Activated CD8-positive, alpha-beta memory T cell treated with anti-CD3 and anti-CD28 coated beads for 4 hours (primary cell): Measurements from ENCODE around the gene EPN3.

ENCODE experiments used
- DNase-seq, 2 donors: peaks; one replicate each; pipeline ENCODE4 v3.0.0-alpha.2; 2020; ENCODE audit warnings: low read depth in 2 of 2

EPN3 gene

DNA sequence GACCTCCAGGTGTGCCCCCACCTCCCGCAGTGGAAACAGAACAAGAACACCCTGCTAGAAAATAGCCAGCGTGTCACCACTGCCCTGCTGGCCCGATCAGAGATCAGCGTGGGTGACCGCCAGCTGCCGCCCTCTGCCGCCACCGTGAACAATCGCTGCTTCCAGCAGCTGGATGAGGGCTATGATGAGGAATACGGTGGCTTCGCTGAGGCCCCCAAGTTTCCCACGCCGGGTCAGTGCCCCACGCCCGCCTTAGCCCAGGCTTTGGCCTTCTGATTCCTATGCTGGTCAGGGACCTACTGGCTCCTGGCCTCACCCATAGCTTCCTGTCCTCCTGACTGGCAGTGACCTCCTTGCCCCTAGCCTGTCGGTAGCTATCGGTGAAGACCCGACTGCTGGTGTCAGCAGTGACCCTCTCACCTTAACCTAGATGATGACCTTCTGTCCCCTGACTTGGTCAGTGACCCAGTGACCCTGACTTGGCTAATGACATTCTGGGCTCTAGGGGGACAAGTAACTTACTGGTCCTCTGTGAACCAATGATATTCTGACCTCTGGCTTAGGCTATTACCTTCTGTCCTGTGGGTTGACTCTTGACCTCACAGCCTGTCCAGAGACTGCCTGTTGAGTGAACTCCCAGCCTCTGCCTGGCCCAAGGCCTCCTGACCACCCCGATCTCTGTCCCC, 16.9 kb downstream of the EPN3 start:
- no peak for DNase-seq

DNA sequence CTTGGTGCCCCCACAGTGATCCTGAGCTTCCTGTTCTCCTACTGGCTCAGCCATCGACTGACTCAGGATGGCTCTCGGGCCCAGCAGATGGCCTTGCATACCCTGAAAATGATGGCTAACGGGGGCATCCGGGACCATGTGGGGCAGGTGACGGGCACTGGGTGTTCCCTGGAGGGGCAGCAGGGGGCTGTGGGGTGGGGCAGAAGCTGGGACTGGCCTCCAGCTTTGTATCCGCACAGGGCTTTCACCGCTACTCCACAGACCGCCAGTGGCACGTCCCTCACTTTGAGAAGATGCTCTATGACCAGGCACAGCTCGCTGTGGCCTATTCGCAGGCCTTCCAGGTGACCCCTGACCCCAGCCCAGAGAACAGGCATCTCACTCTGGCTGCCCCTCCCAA, 17.4 kb downstream of the EPN3 start:
- no peak for DNase-seq

DNA sequence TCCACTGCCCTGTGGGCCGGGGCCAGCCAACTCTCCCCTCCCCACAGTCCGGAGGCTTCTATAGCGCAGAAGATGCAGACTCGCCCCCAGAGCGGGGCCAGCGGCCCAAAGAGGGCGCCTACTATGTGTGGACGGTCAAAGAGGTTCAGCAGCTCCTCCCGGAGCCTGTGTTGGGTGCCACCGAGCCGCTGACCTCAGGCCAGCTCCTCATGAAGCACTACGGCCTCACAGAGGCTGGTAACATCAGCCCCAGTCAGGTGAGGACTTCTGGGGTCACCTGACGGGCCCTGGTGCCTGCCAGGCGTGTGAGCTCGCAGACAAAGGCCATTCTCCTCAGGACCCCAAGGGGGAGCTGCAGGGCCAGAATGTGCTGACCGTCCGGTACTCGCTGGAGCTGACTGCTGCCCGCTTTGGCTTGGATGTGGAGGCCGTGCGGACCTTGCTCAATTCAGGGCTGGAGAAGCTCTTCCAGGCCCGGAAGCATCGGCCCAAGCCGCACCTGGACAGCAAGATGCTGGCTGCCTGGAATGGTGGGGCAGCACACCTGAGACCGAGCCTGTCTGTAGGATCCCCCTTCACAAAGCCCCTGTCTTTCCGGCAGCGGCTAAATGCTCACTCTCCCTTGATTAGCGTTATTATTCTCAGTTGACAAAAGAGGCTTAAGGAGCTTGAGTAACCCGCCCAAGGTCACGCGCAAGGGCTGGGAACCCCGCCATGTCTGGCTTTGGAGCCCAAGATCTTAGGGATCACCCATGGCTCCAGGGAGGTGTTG, 18.3 kb downstream of the EPN3 start:
- DNase-seq, result no peak

DNA sequence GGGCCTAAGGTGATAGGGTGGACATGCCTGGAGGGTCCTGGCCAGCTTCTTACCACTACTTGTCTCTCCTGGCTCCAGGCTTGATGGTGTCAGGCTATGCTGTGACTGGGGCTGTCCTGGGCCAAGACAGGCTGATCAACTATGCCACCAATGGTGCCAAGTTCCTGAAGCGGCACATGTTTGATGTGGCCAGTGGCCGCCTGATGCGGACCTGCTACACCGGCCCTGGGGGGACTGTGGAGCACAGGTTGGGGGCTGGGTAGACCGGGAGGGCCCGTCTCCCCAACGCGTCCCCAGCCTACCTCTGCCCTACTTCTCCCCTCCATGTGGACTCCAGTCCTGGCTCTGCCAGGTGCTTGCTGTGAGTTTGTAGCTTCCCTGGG, 18.9 kb downstream of the EPN3 start:
- no peak for DNase-seq

DNA sequence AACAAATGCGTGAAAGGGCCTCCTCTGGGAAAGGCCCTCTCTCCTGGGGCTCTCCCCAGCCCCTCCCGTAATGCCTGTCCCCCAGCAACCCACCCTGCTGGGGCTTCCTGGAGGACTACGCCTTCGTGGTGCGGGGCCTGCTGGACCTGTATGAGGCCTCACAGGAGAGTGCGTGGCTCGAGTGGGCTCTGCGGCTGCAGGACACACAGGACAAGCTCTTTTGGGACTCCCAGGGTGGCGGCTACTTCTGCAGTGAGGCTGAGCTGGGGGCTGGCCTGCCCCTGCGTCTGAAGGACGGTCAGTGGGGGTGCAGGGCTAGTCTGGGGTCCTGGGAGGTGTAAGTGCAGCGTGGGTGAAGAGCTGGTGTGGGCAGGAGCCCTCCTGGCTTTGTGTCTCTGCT, 19.3 kb downstream of the EPN3 start:
- DNase-seq, result no peak

DNA sequence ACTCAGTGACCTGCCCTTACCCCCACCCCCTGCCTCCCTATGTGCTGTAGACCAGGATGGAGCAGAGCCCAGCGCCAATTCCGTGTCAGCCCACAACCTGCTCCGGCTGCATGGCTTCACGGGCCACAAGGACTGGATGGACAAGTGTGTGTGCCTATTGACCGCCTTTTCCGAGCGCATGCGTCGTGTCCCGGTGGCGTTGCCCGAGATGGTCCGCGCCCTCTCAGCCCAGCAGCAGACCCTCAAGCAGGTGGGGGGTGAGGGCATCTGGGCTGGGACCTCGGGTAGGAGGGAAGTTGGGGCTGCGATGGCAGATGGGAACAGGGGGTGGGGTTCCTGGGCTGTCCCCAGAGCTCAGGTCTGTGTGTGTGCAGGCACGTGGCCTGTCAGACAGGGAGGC, 21.7 kb downstream of the EPN3 start:
- DNase-seq, result no peak

DNA sequence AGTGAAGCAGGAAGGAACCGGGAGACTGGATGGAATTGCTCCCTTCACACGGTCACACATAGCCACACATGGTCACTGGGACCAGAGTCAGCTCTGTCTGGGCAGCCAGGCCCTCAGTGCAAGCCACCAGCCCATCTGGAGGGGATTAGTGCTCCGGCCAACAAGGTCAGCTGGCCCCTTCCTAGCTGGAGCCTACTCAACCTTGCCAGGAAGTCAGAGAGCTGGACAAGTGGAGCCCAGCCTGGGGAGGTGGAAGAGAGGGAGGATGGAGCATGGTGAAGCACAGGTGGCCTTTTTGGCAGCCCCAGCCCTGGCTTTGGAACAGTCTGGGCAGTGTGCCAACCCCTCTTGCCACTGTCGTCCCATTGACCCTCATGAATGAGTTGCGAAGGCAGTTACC, 24.3 kb downstream of the EPN3 start:
- DNase-seq, result no peak

DNA sequence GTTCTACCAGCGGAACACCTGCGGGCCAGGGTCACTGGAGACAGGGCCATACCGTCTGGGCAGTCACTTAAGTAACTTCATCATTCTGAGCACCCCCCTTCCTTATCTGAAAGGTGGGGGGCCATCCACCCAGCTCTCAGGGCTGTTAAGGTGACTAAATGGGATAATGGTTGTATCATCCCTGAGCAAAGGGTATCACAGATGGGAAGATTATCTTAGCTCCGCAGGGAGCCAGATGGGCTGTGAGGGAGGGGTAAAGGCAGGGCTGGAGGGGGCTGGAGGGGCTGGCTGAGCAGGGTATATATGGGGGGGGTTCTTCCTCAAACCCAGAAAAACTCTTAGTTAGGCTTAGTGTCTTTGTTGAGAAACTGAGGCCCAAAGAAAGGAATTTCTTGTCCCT, 25.1 kb downstream of the EPN3 start:
- DNase-seq, result no peak

DNA sequence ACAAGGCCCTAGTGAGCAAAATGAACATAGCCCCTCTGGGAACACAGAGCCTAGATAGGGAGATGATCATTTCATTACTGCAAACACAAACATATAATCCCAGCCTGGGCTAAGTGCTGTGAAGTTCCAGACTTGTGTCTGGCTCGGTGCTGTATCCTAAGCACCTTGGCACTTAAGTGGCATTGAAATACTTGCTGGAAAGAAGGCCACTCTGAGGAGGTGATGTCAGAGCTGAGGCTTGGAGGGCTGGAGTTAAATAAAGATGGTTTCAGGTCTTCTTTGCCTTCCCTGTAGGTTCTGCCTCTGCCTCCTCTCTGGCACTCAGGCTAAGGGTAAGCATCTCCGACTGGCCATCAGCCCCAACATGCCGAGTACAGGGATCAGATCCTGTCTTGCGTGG, 25.6 kb downstream of the EPN3 start:
- DNase-seq, result no peak

DNA sequence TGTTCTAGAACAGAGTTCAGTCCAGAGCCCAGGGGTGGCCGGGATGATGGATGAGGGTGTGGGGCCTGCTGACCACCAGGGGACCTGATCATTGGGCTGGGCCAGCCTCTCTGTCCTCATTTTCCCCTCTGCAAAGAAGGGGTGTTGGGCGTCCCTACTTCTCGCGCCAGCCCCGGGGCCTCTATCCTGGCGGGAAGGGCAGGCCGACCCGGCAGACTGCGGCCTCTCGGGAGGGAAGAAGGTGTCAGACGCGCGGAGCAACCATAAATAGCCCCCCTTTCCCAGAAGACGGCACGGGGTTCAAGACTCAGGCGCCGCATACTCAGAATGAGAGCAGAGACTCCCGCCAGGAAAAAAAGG, 26.0 kb downstream of the EPN3 start:
- no peak for DNase-seq

DNA sequence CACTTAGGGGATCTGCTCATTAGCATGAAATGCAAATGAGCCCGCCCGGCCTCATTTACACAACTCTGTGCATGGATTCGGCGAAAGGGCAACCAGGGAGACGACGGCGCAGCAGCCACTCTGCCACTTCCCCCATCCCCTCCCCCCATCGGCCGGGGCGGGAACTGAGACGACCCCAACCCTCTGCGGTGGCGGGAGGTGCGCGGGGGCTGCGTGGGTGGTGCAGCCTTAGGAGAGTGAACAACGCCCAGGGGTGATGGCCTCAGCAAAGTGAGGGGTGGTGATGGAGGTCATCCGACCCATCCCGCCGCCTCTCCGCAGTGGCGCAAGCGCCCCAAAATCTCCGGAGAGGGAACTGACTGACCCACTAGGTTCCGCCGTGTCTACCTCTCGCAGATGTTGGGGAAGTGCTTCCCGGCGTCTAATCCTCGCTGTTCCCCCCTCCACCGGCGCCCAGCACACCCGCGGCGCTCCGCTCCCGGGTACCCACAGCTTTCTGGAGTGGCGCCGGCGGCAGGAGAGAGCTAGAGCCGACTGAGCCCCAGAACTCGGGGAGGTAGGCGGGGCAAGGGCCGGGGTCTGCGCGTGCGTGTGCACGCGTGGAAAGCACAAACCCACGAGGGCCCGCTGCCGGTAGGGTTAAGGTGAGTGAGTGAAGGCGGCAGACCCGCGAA, 26.5 kb downstream of the EPN3 start:
- DNase-seq, result no peak

DNA sequence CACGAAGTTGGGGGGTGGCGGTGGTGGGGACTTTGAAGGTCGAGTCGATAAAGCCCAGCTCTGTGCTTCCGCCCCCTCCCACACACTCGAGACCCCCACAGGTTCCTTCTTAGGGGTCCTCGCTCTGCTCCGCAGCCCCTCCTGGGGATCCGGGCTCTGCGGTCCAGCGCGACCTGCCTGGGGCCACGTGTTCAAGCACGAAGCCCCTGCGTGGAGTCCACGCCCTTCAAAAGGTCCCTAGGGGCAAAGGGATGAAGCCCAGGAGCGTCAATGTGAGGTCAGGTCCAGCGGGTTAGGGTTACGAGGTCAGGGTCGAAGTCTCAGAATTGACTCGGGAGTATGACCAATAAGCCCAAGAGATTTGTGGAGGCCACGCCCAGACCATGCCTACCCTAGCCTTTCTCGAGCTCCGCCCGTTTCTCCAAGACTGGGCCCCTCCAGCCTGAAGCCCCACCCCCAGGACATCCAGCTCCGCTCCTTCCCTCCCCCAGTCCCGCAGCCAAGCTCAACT, 27.2 kb downstream of the EPN3 start:
- no peak for DNase-seq

DNA sequence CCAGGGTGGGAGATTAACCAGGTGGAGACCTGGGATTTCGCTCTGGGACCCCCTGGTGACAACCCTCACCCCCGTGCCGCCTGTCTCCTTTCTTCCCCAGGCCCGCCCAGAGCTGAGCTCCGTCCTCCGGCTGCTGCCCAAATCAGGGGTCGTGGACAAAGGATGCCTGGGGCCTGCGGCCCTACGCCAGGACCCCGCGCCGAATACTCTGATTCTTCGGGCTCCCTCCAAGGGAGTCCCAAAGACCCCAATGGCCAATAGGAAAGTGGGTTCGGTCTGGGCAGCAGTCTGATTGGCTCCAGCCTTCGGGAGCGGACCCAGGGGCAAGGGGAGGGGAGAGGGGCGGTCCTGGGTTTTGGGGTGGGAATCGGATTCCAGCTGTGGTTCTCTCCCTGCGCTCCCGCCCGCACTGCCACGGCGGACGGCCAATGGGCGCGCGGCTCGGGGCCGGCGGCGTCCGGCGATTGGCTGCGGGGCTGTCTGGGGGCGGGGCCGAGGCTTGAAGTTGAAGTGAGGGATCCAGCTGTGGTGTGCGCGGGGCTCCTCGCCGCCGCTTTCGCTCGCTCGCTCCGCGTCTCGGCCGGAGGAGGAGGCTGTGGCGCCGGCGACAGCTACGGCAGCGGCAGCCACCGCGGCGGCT, 27.8 kb downstream of the EPN3 start, which contains the start of gene CACNA1G:
Gene CACNA1G (plus strand): TSS at position 531 of the 640 bp plus-strand sequence. CDS start 745 bp downstream, outside the sequence.
- DNase-seq, result peak; percentile 66 to 71

DNA sequence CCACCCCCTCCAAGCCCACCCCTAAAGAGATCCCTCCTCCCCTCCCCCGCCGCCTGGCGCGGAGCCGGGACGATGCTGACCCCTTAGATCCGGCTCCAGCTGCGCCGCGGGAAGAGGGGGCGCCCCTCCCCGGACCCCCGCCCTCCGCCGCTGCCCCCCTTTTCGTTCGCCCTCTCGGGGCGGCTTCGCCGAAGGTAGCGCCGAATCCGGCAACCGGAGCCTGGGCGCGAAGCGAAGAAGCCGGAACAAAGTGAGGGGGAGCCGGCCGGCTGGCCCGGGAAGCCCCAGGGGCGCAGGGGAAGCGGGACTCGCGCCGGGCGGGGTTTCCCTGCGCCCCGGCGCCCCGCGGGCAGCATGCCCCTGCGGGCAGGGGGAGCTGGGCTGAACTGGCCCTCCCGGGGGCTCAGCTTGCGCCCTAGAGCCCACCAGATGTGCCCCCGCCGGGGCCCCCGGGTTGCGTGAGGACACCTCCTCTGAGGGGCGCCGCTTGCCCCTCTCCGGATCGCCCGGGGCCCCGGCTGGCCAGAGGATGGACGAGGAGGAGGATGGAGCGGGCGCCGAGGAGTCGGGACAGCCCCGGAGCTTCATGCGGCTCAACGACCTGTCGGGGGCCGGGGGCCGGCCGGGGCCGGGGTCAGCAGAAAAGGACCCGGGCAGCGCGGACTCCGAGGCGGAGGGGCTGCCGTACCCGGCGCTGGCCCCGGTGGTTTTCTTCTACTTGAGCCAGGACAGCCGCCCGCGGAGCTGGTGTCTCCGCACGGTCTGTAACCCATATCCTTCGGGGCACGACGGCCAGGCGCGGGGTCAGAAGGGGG, 28.6 kb downstream of the EPN3 start:
- DNase-seq, result no peak

DNA sequence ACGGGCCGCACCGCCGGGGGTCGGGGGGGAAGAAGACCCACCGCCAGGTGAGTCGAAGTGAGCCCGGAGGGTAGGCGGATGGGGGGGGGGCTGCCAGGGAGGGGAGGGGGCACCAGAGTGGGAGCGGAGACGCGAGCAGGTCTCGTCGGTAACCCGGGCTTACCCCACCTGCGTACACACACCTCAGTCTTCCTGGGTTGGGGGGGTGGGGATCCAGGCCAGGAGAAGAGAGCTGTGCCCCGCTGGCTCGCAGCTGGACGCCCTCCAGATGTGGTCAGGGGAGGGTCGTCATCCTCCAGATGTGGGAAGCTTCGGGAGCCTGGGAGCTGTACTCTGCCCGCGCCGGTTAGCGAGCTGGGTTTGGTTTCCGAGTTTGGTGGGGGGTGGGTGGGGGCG, 29.2 kb downstream of the EPN3 start:
- no peak for DNase-seq

DNA sequence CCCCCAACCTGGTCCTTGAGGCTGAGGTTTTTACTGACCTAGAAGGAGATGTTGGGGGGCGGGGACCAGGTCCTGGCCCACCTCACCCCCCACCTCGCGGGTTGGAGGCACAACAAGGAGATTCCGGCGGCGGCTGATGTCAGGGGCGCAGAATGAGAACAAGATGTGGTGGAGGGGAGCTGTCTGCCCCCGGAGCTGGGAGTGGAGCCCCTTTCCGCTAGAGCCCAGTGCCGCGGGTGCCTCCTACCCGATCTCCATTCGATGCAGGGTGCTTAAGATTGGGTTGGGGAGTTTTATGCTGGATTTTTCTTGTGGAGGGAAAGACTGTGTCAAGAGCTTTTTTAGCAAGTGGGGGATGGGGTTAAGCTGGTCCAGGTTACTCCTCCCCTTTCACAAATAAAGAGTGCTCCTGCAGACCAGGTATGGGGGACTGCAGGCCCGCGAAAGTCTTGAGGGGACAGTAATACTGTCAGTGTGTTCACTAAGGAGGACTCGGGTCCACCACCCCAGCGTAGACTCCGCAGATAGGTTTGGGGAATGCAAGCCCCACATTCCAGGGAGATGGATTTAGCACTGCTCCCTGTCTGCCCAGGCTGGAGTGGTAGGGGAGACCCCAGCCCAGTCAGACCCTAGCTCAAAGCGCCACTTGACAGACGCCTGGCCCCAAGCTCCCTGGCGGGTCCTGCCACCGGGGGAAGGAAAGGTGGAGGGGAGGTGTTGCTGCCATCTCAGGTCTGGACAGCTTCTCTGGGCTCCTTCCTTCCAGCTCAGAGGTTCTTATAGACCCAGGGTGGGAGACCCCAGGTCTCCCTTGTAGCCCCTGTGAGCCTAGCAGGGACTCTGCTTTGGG, 29.9 kb downstream of the EPN3 start:
- DNase-seq, result no peak

DNA sequence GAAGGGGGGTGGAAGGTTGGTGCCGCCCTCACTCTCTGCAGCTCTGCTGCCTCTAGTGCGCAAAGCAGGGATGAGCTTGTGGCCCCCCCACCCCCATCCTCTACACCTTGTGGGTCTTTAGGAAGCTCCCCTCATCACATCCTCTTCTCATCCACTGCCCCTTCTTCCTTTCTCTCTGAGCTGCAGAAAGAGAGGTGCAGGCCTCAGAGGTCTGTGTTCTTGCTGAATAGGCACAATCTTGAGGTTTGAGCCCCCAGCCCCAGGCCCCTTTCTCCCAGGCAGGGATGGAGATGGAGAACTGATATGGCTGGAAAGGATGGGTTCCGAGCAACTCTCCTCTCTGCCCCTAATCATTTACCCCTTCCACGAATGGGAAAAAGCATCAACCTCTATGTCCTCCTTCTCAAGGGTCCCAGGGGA, 30.6 kb downstream of the EPN3 start:
- DNase-seq, result no peak

DNA sequence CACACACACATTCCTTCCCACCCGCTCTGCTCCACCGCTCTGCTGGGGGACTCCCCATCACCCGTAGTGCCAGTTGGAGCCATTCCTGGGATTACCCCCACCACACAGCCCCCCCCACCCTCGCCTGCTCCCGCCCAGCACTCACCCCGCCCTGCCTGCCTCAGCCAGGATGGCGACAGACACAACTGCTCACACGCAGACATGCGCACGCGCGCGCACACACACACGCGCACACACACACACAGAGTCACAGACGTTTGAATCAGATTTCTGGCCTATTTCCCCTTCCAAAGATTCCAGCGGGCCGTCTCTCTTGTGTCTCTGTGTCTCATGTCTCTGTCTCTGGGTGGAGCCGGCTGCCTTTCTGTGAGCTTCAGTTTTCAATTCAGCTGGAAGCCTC, 32.4 kb downstream of the EPN3 start:
- DNase-seq, result no peak

DNA sequence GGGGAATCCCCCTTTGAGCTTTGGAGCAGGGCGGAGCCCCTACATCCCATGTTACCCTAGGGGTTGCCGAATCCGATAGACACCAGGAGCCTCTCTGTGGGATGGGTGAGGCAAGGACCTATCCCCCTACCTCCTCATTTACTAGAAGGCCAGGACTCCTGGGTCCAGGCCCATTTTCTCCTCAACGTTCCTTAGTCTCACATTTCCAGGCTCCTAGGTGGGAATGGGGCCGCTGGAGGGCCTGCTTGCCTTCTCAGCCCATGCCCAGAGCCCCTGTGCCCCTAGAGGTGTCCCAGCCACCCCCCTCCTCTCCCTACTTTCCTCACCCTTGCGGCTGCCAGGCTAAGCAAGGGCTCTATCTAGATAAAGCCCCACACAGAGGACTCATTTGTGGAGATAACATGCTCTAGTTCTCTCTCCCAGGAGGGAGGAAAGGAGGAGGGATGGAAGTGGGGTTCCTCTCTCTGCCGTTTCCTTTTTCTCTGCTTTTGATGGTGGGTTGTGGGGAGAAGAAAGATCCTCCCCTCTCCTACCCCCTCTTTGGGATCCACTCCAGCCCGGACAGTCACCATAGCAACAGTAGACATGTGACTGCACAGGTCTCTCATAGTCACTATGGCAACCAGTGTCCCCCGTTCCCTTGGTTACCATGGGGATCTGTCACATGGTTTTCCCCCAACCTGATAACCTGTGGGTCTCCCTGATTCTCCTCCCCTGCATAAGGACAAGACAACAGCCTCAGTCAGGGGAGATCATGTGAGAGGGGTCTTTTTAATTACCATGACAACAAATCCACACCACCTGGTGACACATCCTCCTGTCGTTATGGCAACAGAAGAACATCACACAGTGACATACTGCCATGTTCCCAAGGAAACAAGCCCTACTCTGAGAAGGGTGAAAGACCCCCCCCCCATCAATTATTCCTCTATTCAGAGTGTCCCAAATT, 33.1 kb downstream of the EPN3 start:
- no peak for DNase-seq
